A549 (cell line): ENCODE data around the gene PLEKHA1.

Source experiments
- CTCF ChIP-seq: fragments of >200 bp; sonication (Bioruptor Twin); formaldehyde crosslinking; IDR thresholded peaks from 3 replicates; pipeline ENCODE4 v1.5.1; 2016
- JUN ChIP-seq, 2 experiments: fragments of >200 bp; sonication (Bioruptor Twin); formaldehyde crosslinking; IDR thresholded peaks; 2 replicates in 1 of 2; 3 replicates in 1 of 2; pipeline ENCODE4 v1.6.1; 2016 to 2017
- KDM1A ChIP-seq: fragments of 200-600 bp; sonication (generic); IDR thresholded peaks from 2 replicates; pipeline ENCODE4 v1.6.1; 2016; ENCODE audit warnings: low read depth, mild to moderate bottlenecking
- MAFK ChIP-seq: fragments of 450-650 bp; IDR thresholded peaks from 2 replicates; pipeline ENCODE4 v1.6.1; 2014; ENCODE audit not compliant: partially characterized antibody
- MAX ChIP-seq: IDR thresholded peaks from 2 replicates; pipeline ENCODE4 v1.6.1; 2012
- MAZ ChIP-seq: fragments of 150-350 bp; IDR thresholded peaks from 2 replicates; pipeline ENCODE4 v1.6.1; 2014; ENCODE audit warnings: antibody characterized with exemption, low read depth, low read length, borderline replicate concordance
- POLR2A ChIP-seq: IDR thresholded peaks from 2 replicates; pipeline ENCODE4 v1.6.1; 2012; ENCODE audit warnings: mild to moderate bottlenecking, low read length
- RAD21 ChIP-seq, 2 experiments: fragments of >200 bp in 1 of 2; sonication (Bioruptor Twin) in 1 of 2; formaldehyde crosslinking in 1 of 2; IDR thresholded peaks in 1 of 2; conservative IDR thresholded peaks in 1 of 2; 2 replicates in 1 of 2; 3 replicates in 1 of 2; pipeline ENCODE4 v1.6.1; 2012 to 2018; ENCODE audit warnings: inconsistent platforms in 1 of 2
- REST ChIP-seq: fragments of 200-600 bp; sonication (generic); IDR thresholded peaks from 2 replicates; pipeline ENCODE4 v1.6.1; 2016; ENCODE audit warnings: antibody characterized with exemption, mild to moderate bottlenecking, moderate library complexity
- TP53 ChIP-seq: fragments of 250-450 bp; sonication (Bioruptor Pico); IDR thresholded peaks from 2 replicates; pipeline ENCODE4 v1.5.0; 2021; ENCODE audit warnings: mild to moderate bottlenecking, moderate library complexity
- USF2 ChIP-seq: fragments of 450-650 bp; IDR thresholded peaks from 2 replicates; pipeline ENCODE4 v1.6.1; 2014; ENCODE audit warnings: antibody characterized with exemption
- TF ChIP-seq, protein P1 (sequence below): IDR thresholded peaks from 2 replicates; pipeline ENCODE4 v1.6.1; 2012

DNA sequence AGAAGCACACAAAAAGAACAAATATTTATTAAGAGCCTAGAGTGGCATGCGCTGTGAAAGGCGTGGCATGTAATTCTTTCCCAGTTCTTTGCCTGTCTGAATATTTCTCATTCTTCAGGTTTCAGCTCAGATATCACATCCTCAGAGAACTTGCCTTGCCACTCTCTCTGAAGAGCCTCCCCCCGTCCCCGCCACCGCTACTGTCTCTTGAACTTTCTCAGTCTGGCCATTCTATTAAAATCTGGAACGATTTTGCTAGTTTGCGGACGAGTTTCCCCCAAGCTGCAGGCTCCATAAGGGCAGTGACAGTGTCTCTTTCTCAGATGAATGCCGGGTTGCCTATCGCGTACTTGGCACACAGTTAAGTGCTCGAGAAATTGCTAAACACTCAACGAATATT, 787 bp upstream of the PLEKHA1 start:
- no peak for TF ChIP-seq POLR2A
- TF ChIP-seq CTCF: no peak
- no peak for TF ChIP-seq KDM1A
- TF ChIP-seq MAX: no peak
- TF ChIP-seq MAFK: no peak
- TF ChIP-seq USF2: no peak
- TF ChIP-seq RAD21 (conservative IDR thresholded peaks at IDR 0.05 in 1 of 2, IDR thresholded peaks at IDR 0.05 in 1 of 2): no peak
- no peak for TF ChIP-seq MAZ
- no peak for TF ChIP-seq TP53
- TF ChIP-seq JUN (IDR thresholded peaks at IDR 0.05): no peak
- TF ChIP-seq REST: no peak
- TF ChIP-seq, protein P1, sequence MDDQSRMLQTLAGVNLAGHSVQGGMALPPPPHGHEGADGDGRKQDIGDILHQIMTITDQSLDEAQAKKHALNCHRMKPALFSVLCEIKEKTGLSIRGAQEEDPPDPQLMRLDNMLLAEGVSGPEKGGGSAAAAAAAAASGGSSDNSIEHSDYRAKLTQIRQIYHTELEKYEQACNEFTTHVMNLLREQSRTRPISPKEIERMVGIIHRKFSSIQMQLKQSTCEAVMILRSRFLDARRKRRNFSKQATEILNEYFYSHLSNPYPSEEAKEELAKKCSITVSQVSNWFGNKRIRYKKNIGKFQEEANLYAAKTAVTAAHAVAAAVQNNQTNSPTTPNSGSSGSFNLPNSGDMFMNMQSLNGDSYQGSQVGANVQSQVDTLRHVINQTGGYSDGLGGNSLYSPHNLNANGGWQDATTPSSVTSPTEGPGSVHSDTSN: no peak
